ENCODE data around the gene HDAC8. TPM values are rescaled to one million over a fixed set of nuclear protein-coding genes. Genes with fewer than 3 reads are reported as not detected.

The HDAC8 gene
- total RNA-seq, 1 donor = 28.1 TPM

DNA sequence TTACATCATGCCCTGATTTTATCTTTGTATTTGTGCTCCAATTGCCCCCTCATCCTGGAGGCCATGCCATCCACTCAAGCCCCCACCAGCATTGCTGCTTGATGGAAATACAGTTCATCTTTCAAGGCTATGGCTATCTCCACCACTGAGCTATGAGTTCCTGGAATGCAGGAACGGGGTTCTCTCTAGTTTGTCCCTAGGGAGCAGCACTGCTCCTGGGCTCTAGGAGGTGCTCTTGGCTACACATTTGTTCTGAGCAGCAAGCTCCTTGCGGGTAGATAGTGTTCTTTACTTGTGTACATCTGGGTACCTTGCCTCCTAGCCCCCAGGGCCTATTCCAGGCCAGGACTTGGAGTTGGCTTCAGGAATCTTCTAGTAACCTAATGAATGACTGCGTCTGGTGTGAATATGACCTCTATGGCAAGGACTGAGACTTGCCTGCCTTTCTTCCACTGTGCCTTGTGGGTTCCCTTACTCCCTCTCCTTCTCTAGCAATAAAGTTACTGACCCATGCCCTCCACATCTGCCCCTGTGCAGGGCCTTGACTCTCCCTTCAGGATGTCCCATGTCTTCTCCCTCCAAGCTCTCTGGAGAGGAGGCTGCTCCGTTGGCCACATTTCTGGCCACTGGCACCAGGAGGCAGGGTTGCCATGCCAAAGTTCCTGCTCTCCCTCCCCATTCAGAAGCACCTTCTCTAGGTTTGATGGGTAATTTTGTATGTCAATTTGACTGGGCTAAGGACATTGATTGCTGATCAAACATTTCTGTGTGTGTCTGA is 274.5 kb downstream of the HDAC8 start:
- DNase-seq (ENCODE audit: low read depth) = peak; percentile 30
- TF ChIP-seq, protein P1, sequence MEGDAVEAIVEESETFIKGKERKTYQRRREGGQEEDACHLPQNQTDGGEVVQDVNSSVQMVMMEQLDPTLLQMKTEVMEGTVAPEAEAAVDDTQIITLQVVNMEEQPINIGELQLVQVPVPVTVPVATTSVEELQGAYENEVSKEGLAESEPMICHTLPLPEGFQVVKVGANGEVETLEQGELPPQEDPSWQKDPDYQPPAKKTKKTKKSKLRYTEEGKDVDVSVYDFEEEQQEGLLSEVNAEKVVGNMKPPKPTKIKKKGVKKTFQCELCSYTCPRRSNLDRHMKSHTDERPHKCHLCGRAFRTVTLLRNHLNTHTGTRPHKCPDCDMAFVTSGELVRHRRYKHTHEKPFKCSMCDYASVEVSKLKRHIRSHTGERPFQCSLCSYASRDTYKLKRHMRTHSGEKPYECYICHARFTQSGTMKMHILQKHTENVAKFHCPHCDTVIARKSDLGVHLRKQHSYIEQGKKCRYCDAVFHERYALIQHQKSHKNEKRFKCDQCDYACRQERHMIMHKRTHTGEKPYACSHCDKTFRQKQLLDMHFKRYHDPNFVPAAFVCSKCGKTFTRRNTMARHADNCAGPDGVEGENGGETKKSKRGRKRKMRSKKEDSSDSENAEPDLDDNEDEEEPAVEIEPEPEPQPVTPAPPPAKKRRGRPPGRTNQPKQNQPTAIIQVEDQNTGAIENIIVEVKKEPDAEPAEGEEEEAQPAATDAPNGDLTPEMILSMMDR (IDR thresholded peaks at IDR 0.05; ENCODE audit: insufficient read depth, low read depth, low read length) = peak; percentile 51
- H3K4me3 ChIP-seq (ENCODE audit: low read depth, low read length) = no peak overlapping the region

DNA sequence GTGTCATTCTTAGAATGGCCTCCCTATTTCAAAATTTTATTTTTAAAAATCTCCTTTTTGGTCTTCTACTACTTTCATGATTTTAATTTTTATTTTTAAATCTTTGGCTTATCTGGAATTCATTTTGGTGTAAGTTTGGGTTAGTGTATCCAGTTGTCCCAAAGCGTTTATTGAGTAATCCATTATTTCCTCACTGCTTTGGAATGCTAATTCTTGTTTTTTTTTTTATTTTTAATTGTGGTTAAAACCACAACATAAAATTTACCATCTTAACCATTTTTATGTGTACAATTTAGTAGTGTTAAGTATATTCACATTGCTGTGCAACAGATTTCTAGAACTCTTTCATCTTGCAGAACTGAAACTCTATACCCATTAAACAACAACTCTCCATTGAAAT is 275.7 kb downstream of the HDAC8 start:
- H3K4me3 ChIP-seq (ENCODE audit: low read depth, low read length) = no peak overlapping the region
- peak; percentile 50 for DNase-seq (ENCODE audit: low read depth)
- TF ChIP-seq, protein P1 (IDR thresholded peaks at IDR 0.05; ENCODE audit: insufficient read depth, low read depth, low read length) = no peak

DNA sequence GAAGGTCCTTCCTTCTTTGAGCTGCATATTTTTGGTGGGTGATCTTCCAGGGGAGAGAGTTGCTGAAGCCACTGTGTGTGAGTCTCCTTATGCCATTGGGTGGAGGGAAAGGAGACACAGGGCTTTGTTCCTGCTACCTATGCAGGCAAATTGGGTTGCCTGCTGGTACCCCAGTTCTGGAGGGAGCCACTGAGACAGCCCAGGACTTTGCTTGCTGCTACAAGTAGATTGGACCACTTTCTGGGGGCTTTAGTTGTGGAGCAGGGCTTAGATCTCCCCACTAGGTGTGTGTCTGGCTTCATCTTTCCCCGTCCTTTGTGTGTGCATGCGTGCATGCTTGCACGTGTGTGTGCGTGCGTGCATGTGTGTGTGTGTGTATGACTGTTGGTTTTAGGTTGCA is 276.9 kb downstream of the HDAC8 start:
- H3K4me3 ChIP-seq (ENCODE audit: low read depth, low read length) = no peak overlapping the region
- DNase-seq (ENCODE audit: low read depth) = no peak
- TF ChIP-seq, protein P1 (IDR thresholded peaks at IDR 0.05; ENCODE audit: insufficient read depth, low read depth, low read length) = no peak

DNA sequence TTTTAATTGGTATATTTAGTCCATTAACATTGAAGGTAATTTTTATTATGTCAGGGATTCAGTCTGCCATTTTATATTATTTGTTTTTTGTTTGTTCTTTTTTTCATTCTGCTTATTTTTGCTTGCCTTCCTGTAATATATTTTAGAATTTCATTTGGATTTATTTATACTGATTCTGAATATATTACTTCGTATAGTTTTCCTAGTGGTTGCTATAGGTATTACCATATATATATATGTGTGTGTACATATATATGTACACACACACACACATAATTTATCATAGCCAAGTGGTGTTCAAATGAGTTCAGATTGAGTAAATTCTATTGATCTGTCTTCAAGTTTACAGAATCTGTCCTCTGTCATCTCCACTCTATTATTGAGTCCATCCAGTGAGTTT is 278.1 kb downstream of the HDAC8 start:
- no peak for DNase-seq (ENCODE audit: low read depth)
- TF ChIP-seq, protein P1 (IDR thresholded peaks at IDR 0.05; ENCODE audit: insufficient read depth, low read depth, low read length) = no peak
- H3K4me3 ChIP-seq (ENCODE audit: low read depth, low read length) = no peak overlapping the region

DNA sequence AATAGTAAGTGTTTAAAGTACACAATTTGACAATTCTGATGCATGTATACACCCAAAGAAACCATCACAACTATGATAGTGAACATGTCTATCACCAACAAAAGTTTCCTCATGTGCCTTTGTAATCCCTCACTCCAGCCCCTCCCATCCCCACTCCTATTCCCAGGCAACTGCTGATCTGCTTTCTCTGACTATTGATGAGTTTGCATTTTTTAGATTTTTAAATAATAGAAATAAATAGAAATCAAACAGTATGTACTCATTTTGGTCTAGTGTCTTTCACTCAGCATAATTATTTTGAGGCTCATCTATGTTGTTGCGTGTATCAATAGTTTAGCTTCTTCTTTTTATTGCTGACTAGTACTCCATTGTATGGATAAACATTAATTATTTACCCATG is 290.3 kb downstream of the HDAC8 start:
- no peak overlapping the region for H3K4me3 ChIP-seq (ENCODE audit: low read depth, low read length)
- no peak for DNase-seq (ENCODE audit: low read depth)
- TF ChIP-seq, protein P1 (IDR thresholded peaks at IDR 0.05; ENCODE audit: insufficient read depth, low read depth, low read length) = no peak

DNA sequence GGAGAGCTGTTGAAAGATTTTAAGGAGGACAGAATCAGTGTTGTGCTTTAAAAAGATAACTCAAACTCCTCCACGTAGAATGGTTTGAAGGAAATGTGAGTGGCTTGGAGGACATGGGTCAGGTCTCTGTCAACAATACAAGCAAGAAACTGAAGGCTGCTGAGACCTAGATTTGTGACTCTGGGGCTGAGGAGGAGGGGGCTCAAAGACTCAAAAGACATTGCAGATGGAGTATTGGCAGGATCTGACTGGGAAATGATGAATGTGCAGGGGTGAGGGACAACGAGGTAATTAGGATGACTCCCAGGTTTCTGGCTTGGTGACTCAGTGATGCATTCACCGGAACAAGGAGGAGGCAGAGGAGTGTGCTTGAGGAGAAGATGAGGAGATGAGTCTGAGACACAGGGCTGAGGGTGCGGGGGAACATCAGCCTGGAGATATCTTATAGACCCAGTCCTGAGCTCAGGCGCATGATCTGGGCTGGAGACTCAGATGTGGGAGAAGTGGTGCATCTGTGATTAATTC is 292.3 kb downstream of the HDAC8 start:
- no peak overlapping the region for H3K4me3 ChIP-seq (ENCODE audit: low read depth, low read length)
- TF ChIP-seq, protein P1 (IDR thresholded peaks at IDR 0.05; ENCODE audit: insufficient read depth, low read depth, low read length) = no peak
- DNase-seq (ENCODE audit: low read depth) = no peak

Small RNAs within 50 kb of the gene (small RNA-seq; reads per million reads assigned to genes)
- gene RF00019 (not detected), gene RNU2-68P (23.2 reads per million, percentile 94 among the genes with 10 or more reads in this experiment)

Other genes starting within 250 kb of the HDAC8 start
- 7.4 and 8.6 TPM in 2 replicates for gene PHKA1, start 141.5 kb upstream of the HDAC8 start, total RNA-seq
- not detected in 2 replicates for gene DMRTC1B, start 204.0 kb upstream of the HDAC8 start, total RNA-seq
- not detected in 2 replicates for gene FAM236B, start 209.8 kb upstream of the HDAC8 start, total RNA-seq
- not detected in 2 replicates for gene FAM236D, start 235.4 kb upstream of the HDAC8 start, total RNA-seq

Measured in fibroblast of villous mesenchyme (primary cell).